ENCODE results near the gene SHMT1.

Gene SHMT1

DNA sequence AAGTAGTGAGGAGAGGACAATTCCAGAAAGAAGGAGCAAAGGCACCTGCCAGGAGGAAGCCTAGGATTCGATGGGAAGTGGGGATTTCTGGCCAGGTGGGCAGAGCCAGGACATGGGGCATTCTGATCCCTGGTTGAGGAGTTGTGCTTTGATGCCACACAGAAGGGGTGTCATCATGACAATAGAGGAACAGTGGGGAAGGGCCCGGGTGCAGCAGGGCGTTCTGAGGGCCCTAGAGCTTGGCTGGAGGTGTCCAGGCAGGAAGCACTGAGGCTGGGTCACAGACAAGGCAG is 18.5 kb upstream of the SHMT1 start:
- Histone ChIP-seq H3K27ac (ENCODE audit: extremely low read depth, low read depth, low read length) (no peak overlapping the region), H3K4me3 (ENCODE audit: low read depth, low read length) (no peak overlapping the region), H3K36me3 (ENCODE audit: control insufficient read depth in 2 of 2, insufficient read depth in 1 of 2, low read length in 2 of 2) (no peaks in the 10 kb centered on the region), H3K4me1 (ENCODE audit: control insufficient read depth, insufficient read depth, low read length) (no peaks in the 10 kb centered on the region), H3K9me3 (ENCODE audit: control insufficient read depth, insufficient read depth, low read depth, low read length) (no peaks in the 10 kb centered on the region)
- TF ChIP-seq ZNF394 (tag by site-specific recombination; IDR thresholded peaks at IDR 0.05; ENCODE audit: borderline replicate concordance) (no peak), ZNF426 (tag by site-specific recombination; IDR thresholded peaks at IDR 0.05) (no peak), ZNF660 (tag by site-specific recombination; IDR thresholded peaks at IDR 0.05) (no peak), ZNF138 (tag by site-specific recombination; IDR thresholded peaks at IDR 0.05; ENCODE audit: borderline replicate concordance) (no peak), ZNF561 (tag by site-specific recombination; IDR thresholded peaks at IDR 0.05; ENCODE audit: borderline replicate concordance) (no peak), YY2 (tag by site-specific recombination; IDR thresholded peaks at IDR 0.05) (no peak), ZNF677 (tag by site-specific recombination; IDR thresholded peaks at IDR 0.05) (no peak)
- TF ChIP-seq, protein P1, sequence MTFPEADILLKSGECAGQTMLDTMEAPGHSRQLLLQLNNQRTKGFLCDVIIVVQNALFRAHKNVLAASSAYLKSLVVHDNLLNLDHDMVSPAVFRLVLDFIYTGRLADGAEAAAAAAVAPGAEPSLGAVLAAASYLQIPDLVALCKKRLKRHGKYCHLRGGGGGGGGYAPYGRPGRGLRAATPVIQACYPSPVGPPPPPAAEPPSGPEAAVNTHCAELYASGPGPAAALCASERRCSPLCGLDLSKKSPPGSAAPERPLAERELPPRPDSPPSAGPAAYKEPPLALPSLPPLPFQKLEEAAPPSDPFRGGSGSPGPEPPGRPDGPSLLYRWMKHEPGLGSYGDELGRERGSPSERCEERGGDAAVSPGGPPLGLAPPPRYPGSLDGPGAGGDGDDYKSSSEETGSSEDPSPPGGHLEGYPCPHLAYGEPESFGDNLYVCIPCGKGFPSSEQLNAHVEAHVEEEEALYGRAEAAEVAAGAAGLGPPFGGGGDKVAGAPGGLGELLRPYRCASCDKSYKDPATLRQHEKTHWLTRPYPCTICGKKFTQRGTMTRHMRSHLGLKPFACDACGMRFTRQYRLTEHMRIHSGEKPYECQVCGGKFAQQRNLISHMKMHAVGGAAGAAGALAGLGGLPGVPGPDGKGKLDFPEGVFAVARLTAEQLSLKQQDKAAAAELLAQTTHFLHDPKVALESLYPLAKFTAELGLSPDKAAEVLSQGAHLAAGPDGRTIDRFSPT (tag by site-specific recombination; IDR thresholded peaks at IDR 0.05) = no peak
- POLR2A ChIA-PET = no interaction called here
- CTCF ChIA-PET = no interaction called here

DNA sequence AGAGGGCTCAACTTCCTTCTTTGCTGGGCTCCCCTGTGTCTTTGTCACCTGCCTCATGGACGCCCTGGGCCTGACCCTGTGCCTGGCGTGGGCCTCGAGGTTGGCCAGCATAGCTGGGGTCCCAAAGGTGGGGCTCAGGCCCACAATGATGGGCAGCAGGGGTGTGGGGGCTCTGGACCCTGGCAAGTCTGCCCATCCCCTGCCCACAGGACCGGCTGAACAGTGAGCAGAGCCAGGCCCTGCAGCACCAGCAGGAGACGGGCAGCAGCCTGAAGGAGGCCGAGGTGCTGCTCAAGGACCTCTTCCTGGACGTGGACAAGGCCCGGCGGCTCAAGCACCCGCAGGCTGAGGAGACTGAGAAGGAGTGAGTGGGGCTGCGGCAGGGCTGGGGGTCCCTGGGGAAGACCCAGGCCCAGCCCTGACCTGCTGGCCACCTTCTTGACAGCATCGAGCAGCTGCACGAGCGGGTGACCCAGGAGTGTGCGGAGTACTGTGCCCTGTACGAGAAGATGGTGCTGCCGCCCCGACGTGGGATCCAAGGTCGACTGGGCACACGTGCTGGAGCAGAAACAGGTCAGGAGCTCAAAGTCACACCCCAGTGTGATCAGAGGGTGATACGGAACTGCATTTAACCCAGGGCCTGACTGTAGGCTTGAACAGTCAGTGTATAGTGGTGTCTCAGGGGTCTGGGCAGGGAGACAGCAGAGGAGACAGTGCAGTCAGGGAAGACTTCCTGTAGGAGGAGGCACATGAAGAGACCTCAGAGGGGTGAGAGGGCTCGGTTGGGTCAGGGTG is 18.0 kb upstream of the SHMT1 start:
- H3K27ac ChIP-seq (ENCODE audit: extremely low read depth, low read depth, low read length) = no peak overlapping the region
- TF ChIP-seq, protein P2, sequence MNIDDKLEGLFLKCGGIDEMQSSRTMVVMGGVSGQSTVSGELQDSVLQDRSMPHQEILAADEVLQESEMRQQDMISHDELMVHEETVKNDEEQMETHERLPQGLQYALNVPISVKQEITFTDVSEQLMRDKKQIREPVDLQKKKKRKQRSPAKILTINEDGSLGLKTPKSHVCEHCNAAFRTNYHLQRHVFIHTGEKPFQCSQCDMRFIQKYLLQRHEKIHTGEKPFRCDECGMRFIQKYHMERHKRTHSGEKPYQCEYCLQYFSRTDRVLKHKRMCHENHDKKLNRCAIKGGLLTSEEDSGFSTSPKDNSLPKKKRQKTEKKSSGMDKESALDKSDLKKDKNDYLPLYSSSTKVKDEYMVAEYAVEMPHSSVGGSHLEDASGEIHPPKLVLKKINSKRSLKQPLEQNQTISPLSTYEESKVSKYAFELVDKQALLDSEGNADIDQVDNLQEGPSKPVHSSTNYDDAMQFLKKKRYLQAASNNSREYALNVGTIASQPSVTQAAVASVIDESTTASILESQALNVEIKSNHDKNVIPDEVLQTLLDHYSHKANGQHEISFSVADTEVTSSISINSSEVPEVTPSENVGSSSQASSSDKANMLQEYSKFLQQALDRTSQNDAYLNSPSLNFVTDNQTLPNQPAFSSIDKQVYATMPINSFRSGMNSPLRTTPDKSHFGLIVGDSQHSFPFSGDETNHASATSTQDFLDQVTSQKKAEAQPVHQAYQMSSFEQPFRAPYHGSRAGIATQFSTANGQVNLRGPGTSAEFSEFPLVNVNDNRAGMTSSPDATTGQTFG (tag by site-specific recombination; IDR thresholded peaks at IDR 0.05; ENCODE audit: borderline replicate concordance) = no peak
- 0 out of 2 replicates have a peak, but pooled peaks have one; percentile 12 for TF ChIP-seq ZNF600 (tag by site-specific recombination; IDR thresholded peaks at IDR 0.05)
- no peak overlapping the region for H3K4me3 ChIP-seq (ENCODE audit: low read depth, low read length)
- ChIA-PET POLR2A (no interaction called here), CTCF (no interaction called here)
- no peaks in the 10 kb centered on the region for H3K4me1 ChIP-seq (ENCODE audit: control insufficient read depth, insufficient read depth, low read length)
- no peaks in the 10 kb centered on the region for H3K9me3 ChIP-seq (ENCODE audit: control insufficient read depth, insufficient read depth, low read depth, low read length)
- H3K36me3 ChIP-seq (ENCODE audit: control insufficient read depth in 2 of 2, insufficient read depth in 1 of 2, low read length in 2 of 2) = no peaks in the 10 kb centered on the region

DNA sequence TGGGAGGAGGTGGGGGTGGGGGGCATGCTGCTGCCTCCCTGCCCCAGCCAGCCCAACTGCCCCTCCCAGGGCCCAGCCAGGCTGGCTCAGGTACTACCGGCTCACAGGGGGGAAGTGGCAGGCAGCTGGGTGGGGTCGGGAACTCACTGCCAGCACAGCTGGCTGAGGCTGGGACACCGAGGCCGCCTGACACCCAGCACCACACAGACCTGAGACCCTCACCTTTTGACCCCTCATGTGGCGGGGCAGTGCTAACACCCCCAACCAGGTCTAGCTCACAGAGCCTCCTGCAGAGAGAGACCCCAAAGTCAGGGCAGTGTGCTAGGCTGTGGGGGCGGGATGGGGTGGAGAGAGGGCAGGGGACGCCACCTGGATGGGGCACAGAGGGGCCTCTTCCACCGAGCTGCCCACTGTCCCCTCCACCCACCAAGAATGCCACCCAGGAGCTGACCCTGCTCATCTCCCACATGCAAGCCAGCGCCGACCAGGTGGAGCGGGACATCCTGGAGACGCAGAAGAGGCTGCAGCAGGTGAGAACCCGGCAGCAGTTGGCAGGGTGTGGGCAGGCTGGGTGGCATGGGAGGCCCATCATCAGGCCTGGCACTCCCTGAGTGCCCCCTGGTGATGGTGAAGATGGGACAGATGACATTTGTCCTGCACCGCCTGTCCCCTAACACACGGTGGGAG is 17.3 kb upstream of the SHMT1 start:
- CTCF ChIA-PET = no interaction called here
- POLR2A ChIA-PET = interaction anchor here (0.5 kb wide), 1 partner anchor 19 kb away, joined by 3 read pairs; no protein-coding TSS in a partner anchor
- no peaks in the 10 kb centered on the region for H3K4me1 ChIP-seq (ENCODE audit: control insufficient read depth, insufficient read depth, low read length)
- no peak for TF ChIP-seq SP3 (tag by site-specific recombination; IDR thresholded peaks at IDR 0.05)
- TF ChIP-seq ZNF140 (tag by site-specific recombination; IDR thresholded peaks at IDR 0.05) = no peak
- TF ChIP-seq, protein P3, sequence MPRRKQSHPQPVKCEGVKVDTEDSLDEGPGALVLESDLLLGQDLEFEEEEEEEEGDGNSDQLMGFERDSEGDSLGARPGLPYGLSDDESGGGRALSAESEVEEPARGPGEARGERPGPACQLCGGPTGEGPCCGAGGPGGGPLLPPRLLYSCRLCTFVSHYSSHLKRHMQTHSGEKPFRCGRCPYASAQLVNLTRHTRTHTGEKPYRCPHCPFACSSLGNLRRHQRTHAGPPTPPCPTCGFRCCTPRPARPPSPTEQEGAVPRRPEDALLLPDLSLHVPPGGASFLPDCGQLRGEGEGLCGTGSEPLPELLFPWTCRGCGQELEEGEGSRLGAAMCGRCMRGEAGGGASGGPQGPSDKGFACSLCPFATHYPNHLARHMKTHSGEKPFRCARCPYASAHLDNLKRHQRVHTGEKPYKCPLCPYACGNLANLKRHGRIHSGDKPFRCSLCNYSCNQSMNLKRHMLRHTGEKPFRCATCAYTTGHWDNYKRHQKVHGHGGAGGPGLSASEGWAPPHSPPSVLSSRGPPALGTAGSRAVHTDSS (tag by site-specific recombination; IDR thresholded peaks at IDR 0.05) = no peak
- no peak for TF ChIP-seq ZNF341 (tag by site-specific recombination; IDR thresholded peaks at IDR 0.05; ENCODE audit: low read depth)
- TF ChIP-seq GLI4 (tag by site-specific recombination; IDR thresholded peaks at IDR 0.05) = no peak
- no peak for TF ChIP-seq ZNF501 (tag by site-specific recombination; IDR thresholded peaks at IDR 0.05)
- no peak for TF ChIP-seq ZNF654 (tag by site-specific recombination; IDR thresholded peaks at IDR 0.05; ENCODE audit: low read depth)
- TF ChIP-seq, protein P4, sequence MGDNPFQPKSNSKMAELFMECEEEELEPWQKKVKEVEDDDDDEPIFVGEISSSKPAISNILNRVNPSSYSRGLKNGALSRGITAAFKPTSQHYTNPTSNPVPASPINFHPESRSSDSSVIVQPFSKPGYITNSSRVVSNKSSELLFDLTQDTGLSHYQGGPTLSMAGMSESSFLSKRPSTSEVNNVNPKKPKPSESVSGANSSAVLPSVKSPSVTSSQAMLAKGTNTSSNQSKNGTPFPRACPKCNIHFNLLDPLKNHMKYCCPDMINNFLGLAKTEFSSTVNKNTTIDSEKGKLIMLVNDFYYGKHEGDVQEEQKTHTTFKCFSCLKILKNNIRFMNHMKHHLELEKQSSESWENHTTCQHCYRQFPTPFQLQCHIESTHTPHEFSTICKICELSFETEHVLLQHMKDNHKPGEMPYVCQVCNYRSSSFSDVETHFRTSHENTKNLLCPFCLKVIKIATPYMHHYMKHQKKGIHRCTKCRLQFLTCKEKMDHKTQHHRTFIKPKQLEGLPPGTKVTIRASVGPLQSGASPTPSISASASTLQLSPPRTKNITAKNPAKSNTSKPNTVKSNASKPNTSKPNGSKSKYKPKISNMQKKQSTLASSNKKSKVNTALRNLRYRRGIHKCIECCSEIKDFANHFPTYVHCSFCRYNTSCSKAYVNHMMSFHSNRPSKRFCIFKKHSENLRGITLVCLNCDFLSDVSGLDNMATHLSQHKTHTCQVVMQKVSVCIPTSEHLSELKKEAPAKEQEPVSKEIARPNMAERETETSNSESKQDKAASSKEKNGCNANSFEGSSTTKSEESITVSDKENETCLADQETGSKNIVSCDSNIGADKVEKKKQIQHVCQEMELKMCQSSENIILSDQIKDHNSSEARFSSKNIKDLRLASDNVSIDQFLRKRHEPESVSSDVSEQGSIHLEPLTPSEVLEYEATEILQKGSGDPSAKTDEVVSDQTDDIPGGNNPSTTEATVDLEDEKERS (tag by site-specific recombination; IDR thresholded peaks at IDR 0.05) = no peak
- no peak for TF ChIP-seq ZNF621 (tag by site-specific recombination; IDR thresholded peaks at IDR 0.05)
- TF ChIP-seq ZFP3 (tag by site-specific recombination; IDR thresholded peaks at IDR 0.05; ENCODE audit: low read depth) = no peak

More for the DNA sequence above, 17.3 kb upstream of the SHMT1 start:
- Histone ChIP-seq H3K9me3 (ENCODE audit: control insufficient read depth, insufficient read depth, low read depth, low read length) (no peaks in the 10 kb centered on the region), H3K36me3 (ENCODE audit: control insufficient read depth in 2 of 2, insufficient read depth in 1 of 2, low read length in 2 of 2) (no peaks in the 10 kb centered on the region), H3K27ac (ENCODE audit: extremely low read depth, low read depth, low read length) (no peak overlapping the region), H3K4me3 (ENCODE audit: low read depth, low read length) (no peak overlapping the region)

Measured in HEK293 (cell line).